ENCODE data around the gene WRAP73.

The WRAP73 gene

DNA sequence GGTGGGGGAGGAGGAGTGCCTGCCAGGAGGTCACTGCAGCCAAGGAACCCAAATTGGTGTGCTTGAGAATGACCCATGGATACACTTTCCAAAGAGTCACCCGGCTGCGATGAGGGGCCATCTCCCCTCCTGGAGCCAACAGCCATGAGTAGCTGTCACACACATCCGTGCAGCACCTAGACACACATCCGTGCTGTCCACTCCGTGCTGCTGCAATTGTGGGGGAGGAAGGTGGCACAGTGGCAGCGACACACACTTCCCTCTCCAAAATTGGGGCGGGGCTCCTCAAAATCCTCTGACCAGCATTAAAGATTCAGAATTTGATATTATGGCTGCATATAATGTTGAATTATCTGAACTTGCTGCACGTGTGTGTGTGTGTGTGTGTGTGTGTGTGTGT lies 18.2 kb upstream of the WRAP73 start:
- no peak for DNase-seq (ENCODE audit: low read depth)
- TF ChIP-seq, protein P1, sequence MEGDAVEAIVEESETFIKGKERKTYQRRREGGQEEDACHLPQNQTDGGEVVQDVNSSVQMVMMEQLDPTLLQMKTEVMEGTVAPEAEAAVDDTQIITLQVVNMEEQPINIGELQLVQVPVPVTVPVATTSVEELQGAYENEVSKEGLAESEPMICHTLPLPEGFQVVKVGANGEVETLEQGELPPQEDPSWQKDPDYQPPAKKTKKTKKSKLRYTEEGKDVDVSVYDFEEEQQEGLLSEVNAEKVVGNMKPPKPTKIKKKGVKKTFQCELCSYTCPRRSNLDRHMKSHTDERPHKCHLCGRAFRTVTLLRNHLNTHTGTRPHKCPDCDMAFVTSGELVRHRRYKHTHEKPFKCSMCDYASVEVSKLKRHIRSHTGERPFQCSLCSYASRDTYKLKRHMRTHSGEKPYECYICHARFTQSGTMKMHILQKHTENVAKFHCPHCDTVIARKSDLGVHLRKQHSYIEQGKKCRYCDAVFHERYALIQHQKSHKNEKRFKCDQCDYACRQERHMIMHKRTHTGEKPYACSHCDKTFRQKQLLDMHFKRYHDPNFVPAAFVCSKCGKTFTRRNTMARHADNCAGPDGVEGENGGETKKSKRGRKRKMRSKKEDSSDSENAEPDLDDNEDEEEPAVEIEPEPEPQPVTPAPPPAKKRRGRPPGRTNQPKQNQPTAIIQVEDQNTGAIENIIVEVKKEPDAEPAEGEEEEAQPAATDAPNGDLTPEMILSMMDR (IDR thresholded peaks at IDR 0.05; ENCODE audit: low read length, missing control alignments): no peak

DNA sequence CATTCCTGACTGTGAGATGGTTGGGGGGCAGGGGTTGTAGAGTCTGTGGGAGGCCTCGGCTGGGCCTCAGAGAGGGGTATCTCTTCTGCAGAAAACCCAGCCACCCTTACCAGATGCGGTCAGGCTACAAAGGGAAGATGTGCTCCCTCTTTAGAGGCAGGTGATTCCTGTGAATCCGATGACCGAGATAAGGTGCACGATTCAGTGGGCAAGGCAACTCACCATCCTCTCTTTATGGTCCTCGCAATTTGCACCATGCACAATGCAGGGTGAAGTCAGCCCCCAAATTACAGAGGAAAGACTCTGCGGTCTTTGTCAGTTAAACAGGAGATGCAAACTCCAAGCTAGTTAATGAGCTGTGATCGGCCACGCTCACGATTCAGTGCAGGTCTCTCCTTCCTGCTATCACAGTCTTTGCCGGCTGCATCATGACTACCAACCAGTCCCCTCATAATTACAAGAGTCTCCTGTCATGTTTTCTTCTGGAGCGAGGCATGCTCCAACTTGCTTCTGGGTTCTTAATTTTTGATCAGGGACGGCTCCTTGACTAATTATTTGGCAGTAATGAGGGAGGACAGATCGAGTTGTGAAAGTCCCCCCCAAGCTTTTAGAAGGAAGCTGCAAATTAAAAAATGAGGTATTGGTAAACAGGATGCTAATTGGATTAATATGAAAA lies 14.9 kb upstream of the WRAP73 start:
- TF ChIP-seq, protein P1 (IDR thresholded peaks at IDR 0.05; ENCODE audit: low read length, missing control alignments): no peak
- no peak overlapping the region for H3K4me3 ChIP-seq (replicated peaks; ENCODE audit: low read depth, low read length)
- DNase-seq (ENCODE audit: low read depth): no peak

More for the DNA sequence above, 18.2 kb upstream of the WRAP73 start:
- no peak overlapping the region for H3K4me3 ChIP-seq (replicated peaks; ENCODE audit: low read depth, low read length)

DNA sequence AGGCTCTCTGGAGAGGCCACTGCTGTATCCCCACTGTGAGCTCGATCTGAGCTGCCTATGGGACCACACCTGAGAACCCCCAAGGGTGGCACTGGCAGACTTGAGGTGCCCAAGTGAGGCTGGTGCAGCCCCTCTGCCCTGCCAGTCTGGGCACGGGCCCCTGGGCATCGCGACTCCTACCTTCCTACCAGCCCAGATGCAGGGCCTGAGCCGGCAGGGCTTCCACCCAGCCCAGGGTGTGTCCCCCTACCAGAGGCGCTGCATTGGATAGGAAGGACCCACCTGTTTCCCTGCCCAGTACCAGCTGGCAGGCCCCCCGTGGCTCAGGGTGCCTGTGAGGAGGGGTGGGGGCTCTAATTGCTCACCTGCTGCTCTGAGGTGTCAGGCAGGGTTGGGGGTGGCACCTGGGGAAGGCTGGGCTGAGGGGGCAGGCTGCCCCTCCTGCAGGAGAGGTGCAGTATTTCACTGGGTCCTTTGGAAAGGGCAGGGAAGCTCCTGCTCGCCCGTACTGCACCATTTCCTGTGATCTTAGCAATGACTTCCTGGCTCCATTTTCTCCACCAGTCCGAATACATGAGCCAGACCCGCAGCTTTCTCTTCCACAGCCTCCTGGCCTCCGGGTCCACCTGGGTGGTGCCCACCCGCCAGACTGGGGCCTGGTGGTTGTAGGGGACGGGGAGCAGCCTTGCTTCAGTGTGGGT lies 14.2 kb upstream of the WRAP73 start:
- TF ChIP-seq, protein P1 (IDR thresholded peaks at IDR 0.05; ENCODE audit: low read length, missing control alignments): no peak
- H3K4me3 ChIP-seq (replicated peaks; ENCODE audit: low read depth, low read length): no peak overlapping the region
- no peak for DNase-seq (ENCODE audit: low read depth)

DNA sequence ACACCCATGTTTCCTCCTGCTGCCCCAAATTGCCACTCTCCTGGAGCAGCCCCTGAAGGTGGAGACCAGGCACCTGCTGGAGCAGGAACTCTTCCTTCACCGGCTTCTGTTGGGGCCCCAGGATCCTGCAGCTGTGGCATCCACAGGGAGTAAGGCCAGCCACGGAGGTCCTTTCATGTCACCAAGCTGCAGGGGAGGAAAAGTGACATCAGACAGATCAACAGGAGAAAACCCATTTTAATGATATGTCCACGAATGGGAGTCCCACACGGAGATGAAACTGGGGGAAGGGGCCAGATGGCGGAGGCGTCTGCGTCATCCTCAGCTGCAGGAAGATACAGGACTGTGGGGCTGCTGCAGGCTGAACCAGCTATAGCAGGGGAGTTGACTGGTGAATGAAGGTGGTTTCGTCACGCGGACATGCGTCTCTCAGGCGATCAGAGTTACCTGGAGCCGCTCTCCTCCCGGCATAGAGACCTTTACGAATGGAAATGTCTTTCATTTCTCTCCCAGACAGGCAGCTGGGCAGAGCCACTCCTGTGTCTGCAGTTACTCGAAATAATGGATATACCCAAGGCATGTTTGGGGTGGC lies 12.3 kb upstream of the WRAP73 start:
- no peak overlapping the region for H3K4me3 ChIP-seq (replicated peaks; ENCODE audit: low read depth, low read length)
- TF ChIP-seq, protein P1 (IDR thresholded peaks at IDR 0.05; ENCODE audit: low read length, missing control alignments): no peak
- DNase-seq (ENCODE audit: low read depth): no peak

DNA sequence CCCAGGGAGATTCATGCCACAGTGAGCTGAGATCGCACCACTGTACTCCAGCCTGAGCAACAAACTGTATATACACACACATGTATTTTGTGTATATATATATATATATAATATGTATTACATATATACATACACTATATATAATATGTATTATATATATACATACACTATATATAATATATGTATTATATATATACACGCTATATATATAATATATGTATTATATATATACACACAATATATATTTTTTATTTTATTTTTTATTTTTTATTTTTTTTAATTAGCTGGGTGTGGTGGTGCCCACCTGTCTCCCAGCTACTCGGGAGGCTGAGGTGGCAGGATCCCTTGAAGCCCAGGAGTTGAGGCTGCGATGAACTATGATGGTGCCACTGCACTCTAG lies 11.7 kb upstream of the WRAP73 start:
- H3K4me3 ChIP-seq (replicated peaks; ENCODE audit: low read depth, low read length): no peak overlapping the region
- DNase-seq (ENCODE audit: low read depth): no peak
- TF ChIP-seq, protein P1 (IDR thresholded peaks at IDR 0.05; ENCODE audit: low read length, missing control alignments): no peak

DNA sequence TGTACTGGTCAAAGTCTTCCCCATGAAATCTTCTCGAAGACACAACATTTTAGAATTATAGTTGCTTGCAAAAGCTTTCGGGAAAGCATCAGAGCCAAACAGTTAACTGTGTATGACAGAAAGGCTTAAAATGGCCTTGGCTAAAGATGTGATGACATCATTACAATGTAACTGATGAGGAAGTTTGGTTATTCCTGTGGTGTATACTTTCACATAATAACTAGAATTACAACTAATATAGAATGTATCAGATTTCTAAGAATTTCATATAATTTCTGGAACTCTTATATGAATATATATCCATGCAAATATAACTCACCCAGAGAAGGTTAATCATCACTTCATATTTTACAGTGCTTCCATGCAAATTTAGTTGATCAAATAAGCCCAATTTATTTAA lies 10.8 kb upstream of the WRAP73 start:
- TF ChIP-seq, protein P1 (IDR thresholded peaks at IDR 0.05; ENCODE audit: low read length, missing control alignments): no peak
- H3K4me3 ChIP-seq (replicated peaks; ENCODE audit: low read depth, low read length): no peak overlapping the region
- DNase-seq (ENCODE audit: low read depth): no peak
